ENCODE data around the gene SULT4A1. TPM values are rescaled to one million over a fixed set of nuclear protein-coding genes. Genes with fewer than 3 reads are reported as not detected.

Gene SULT4A1
- total and polyA plus RNA-seq, 2 experiments from 2014 or later: 4.7 to 5.2 TPM

- Mint-ChIP-seq H3K9me3 (no peaks in the 10 kb centered on the region; the same call in 2 of the 3 replicates), H3K27me3 (ENCODE audit: insufficient read depth, low read depth, poor library complexity) (peaks cover 12% of the 10 kb centered on the region), H3K4me1 (peaks cover 9% of the 10 kb centered on the region), H3K4me3 (no peak overlapping the region), H3K36me3 (ENCODE audit: low read depth) (peaks cover 15% of the 10 kb centered on the region; the same call in 2 of the 3 replicates), H3K27ac (no peak overlapping the region)
- Histone ChIP-seq H3F3A (replicated peaks; ENCODE audit: low read depth) (no peaks in the 10 kb centered on the region), H3K79me2 (replicated peaks; ENCODE audit: insufficient read depth) (peaks cover 33% of the 10 kb centered on the region), H3K27me3 (ENCODE audit: insufficient read depth) (no peaks in the 10 kb centered on the region), H3K27ac (ENCODE audit: low read depth) (no peak overlapping the region), H3K9me2 (ENCODE audit: insufficient read depth) (no peaks in the 10 kb centered on the region), H3K4me2 (no peak overlapping the region), H3K36me3 (ENCODE audit: insufficient read depth) (no peaks in the 10 kb centered on the region), H4K20me1 (replicated peaks; ENCODE audit: insufficient read depth) (no peaks in the 10 kb centered on the region; the same call in 1 of the 2 replicates), H2AFZ (no peak overlapping the region), H3K4me1 (ENCODE audit: insufficient read depth) (no peaks in the 10 kb centered on the region), H3K4me3 (no peak overlapping the region)
- TF ChIP-seq REST (IDR thresholded peaks at IDR 0.05; ENCODE audit: unreplicated experiment) (no peak), EZH2 (IDR thresholded peaks at IDR 0.05; ENCODE audit: low read depth, unreplicated experiment) (no peak), ZNF114 (CRISPR knock-in tag; IDR thresholded peaks at IDR 0.05) (no peak), CREB1 (CRISPR knock-in tag; IDR thresholded peaks at IDR 0.05; ENCODE audit: low read depth) (no peak), ETS1 (IDR thresholded peaks at IDR 0.05) (no peak), STAT1 (IDR thresholded peaks at IDR 0.05; ENCODE audit: unreplicated experiment) (no peak), EZH2phosphoT487 (IDR thresholded peaks at IDR 0.05; ENCODE audit: unreplicated experiment) (no peak), CTCF (conservative IDR thresholded peaks at IDR 0.05; ENCODE audit: low read depth in 2 of 2) (no peak), JUNB (IDR thresholded peaks at IDR 0.05; ENCODE audit: unreplicated experiment) (no peak), POLR2AphosphoS5 (IDR thresholded peaks at IDR 0.05; ENCODE audit: low read depth) (no peak), ZNF462 (CRISPR knock-in tag; IDR thresholded peaks at IDR 0.05) (no peak), ZNF331 (CRISPR knock-in tag; IDR thresholded peaks at IDR 0.05; ENCODE audit: low read depth) (no peak), NANOG (IDR thresholded peaks at IDR 0.05; ENCODE audit: borderline replicate concordance) (no peak)
- ATAC-seq (no peak), DNase-seq (ENCODE audit: low spot score) (no peak)
Observed at GRCh38 chr22:43840431-43840830, 21.9 kb downstream of the SULT4A1 start.

Data from GM23338 (cell line).